Progenitor cell of endocrine pancreas (in vitro differentiated cells): Measurements from ENCODE around the gene PDSS2. TPM values are rescaled to one million over a fixed set of nuclear protein-coding genes. Genes with fewer than 3 reads are reported as not detected.

ENCODE experiments used
- DNase-seq: peaks from one replicate; pipeline ENCODE4 v3.0.0; 2021; ENCODE audit warnings: low spot score; ENCODE audit not compliant: unreplicated experiment
- H3K27ac Mint-ChIP-seq: 2 replicates; pipeline ENCODE4 v1.8.0; 2021; ENCODE audit warnings: mild to moderate bottlenecking, moderate library complexity, mixed read lengths
- H3K27me3 Mint-ChIP-seq: 2 replicates; pipeline ENCODE4 v1.8.0; 2021; ENCODE audit warnings: mixed read lengths
- H3K36me3 Mint-ChIP-seq: 2 replicates; pipeline ENCODE4 v1.8.0; 2022; ENCODE audit warnings: mixed read lengths; ENCODE audit not compliant: insufficient read depth
- H3K4me1 Mint-ChIP-seq: 2 replicates; pipeline ENCODE4 v1.8.0; 2021; ENCODE audit warnings: low read depth, mixed read lengths
- H3K4me3 Mint-ChIP-seq: 2 replicates; pipeline ENCODE4 v1.8.0; 2021; ENCODE audit warnings: low read depth, mild to moderate bottlenecking, moderate library complexity, mixed read lengths
- H3K9me3 Mint-ChIP-seq: 2 replicates; pipeline ENCODE4 v1.8.0; 2021; ENCODE audit warnings: low read depth, mixed read lengths
- total RNA-seq: library from RNA; stranded (reverse); gene quantifications from 2 replicates; pipeline ENCODE4 v1.2.1, GENCODE V29; 2021
- TF ChIP-seq, protein P1 (sequence below): fragments of 200-600 bp; sonication (generic); IDR thresholded peaks from one replicate; pipeline ENCODE4 v1.5.0; 2021; ENCODE audit warnings: antibody characterized with exemption, mild to moderate bottlenecking; ENCODE audit not compliant: unreplicated experiment

PDSS2 gene
- total RNA-seq, 1 donor from 2014 or later: 12.8 TPM

DNA sequence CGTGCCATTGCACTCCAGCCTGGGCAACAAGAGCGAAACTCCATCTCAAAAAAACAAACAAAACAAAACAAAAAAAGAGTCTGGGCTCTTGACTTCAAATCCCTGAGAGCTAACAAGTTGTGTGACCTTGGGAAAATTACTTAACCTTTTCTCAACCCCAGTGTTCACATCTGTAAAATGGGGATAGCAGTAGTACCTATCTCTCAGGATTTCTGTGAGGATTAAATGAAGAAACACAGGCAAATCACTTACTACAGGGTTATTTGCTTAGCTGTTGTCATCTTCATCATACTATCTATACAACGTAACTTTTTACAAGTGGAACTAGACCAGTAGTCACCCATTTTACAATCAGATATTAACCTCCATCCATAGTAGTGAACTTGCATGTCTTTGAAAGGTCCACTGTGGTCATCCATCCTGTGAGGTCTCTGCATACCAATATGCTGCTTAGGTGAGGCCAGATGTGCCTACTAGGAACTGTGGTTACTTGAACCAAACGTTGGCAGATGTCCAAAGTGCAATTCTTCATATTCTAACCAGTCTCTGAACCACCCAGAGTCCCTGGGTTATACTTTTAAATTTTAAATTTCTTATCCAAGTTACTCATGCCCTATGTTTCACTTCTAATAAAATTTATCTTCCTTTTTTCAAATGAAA, 215.2 kb downstream of the PDSS2 start:
- TF ChIP-seq, protein P1, sequence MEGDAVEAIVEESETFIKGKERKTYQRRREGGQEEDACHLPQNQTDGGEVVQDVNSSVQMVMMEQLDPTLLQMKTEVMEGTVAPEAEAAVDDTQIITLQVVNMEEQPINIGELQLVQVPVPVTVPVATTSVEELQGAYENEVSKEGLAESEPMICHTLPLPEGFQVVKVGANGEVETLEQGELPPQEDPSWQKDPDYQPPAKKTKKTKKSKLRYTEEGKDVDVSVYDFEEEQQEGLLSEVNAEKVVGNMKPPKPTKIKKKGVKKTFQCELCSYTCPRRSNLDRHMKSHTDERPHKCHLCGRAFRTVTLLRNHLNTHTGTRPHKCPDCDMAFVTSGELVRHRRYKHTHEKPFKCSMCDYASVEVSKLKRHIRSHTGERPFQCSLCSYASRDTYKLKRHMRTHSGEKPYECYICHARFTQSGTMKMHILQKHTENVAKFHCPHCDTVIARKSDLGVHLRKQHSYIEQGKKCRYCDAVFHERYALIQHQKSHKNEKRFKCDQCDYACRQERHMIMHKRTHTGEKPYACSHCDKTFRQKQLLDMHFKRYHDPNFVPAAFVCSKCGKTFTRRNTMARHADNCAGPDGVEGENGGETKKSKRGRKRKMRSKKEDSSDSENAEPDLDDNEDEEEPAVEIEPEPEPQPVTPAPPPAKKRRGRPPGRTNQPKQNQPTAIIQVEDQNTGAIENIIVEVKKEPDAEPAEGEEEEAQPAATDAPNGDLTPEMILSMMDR: no peak
- H3K36me3 Mint-ChIP-seq: peaks cover 3% of the 10 kb centered on the region
- H3K27me3 Mint-ChIP-seq: no peaks in the 10 kb centered on the region
- peaks cover 1% of the 10 kb centered on the region for H3K4me1 Mint-ChIP-seq
- no peak overlapping the region for H3K27ac Mint-ChIP-seq
- H3K4me3 Mint-ChIP-seq: no peak overlapping the region
- no peak for DNase-seq
- H3K9me3 Mint-ChIP-seq: no peaks in the 10 kb centered on the region

DNA sequence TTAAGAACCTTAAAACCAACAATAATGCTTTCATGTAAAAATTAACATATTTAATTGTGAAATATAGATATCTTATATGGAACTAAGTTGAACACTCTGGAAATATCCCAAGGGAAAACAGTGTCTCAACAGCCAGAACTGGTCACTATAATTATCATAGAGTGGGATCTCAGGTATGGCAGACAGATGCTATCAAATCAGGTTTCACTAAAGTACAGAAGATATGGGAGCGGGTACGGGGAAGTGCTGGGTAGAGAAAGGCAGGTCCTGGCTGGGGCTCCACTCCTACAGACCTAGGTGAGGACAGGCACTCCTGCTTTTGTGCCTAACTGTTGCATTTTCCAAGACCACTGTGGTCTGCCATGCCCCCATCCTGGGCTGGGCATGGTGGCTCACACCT, 215.9 kb downstream of the PDSS2 start:
- Mint-ChIP-seq H3K9me3 (no peaks in the 10 kb centered on the region), H3K27me3 (no peaks in the 10 kb centered on the region), H3K27ac (no peak overlapping the region), H3K4me1 (peaks cover 1% of the 10 kb centered on the region), H3K4me3 (no peak overlapping the region), H3K36me3 (peaks cover 3% of the 10 kb centered on the region)
- TF ChIP-seq, protein P1: no peak
- DNase-seq: no peak

DNA sequence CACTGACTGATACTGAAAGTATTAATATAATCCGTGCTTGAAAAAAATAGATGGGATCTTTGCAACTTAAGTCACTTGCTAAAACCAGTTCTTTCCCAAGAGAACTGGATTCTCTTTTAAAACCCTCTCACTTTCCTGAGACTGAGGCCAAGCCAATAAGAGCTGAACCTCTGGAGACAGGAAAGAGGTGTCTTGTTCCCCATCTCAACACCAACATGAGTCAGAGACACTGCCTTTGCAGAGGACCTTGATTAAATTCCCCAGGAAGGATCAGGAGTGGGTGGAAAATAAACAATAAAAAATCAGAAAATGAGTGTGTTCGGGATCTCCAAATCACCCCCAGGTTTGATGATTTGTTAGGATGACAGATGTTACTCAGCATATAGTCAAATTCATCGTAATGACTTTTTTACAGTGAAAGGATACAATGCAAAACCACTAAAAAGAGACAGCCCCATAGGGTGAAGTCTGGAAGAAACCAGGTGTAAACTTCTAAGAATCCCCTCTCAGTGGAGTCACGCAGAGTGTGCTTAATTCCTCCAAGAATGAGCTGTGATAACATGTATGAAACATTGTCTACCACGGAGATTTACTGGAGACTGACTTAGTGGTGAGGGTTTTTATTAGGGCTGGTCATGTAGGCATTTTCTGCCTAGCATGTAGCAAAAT, 221.2 kb downstream of the PDSS2 start:
- peaks cover 4% of the 10 kb centered on the region for H3K4me1 Mint-ChIP-seq
- no peak for DNase-seq
- no peaks in the 10 kb centered on the region for H3K27me3 Mint-ChIP-seq
- H3K4me3 Mint-ChIP-seq: no peak overlapping the region
- peaks cover 12% of the 10 kb centered on the region for H3K9me3 Mint-ChIP-seq
- peaks cover 16% of the 10 kb centered on the region for H3K36me3 Mint-ChIP-seq
- TF ChIP-seq, protein P1: no peak
- no peak overlapping the region for H3K27ac Mint-ChIP-seq

DNA sequence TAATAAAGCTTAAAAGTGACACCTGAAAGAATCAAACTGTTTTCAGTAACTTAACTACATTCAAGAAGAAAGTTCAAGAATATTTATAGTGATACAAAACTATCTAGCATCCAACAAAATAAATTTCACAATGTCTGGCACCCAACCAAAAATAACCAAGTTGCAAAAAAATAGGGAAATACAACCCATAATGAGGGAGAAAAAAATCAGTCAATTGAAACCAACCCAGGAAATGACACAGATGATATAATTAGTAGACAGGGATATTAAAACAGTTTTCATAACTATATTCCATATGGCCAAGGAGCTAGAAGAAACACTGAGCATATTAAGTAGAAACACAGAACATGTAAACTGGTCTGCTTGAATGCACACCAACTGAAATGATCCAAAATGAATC, 223.9 kb downstream of the PDSS2 start:
- Mint-ChIP-seq H3K9me3 (peaks cover 12% of the 10 kb centered on the region), H3K27ac (no peak overlapping the region), H3K4me3 (no peak overlapping the region), H3K36me3 (peaks cover 14% of the 10 kb centered on the region), H3K4me1 (peaks cover 8% of the 10 kb centered on the region), H3K27me3 (no peaks in the 10 kb centered on the region)
- TF ChIP-seq, protein P1: no peak
- no peak for DNase-seq

DNA sequence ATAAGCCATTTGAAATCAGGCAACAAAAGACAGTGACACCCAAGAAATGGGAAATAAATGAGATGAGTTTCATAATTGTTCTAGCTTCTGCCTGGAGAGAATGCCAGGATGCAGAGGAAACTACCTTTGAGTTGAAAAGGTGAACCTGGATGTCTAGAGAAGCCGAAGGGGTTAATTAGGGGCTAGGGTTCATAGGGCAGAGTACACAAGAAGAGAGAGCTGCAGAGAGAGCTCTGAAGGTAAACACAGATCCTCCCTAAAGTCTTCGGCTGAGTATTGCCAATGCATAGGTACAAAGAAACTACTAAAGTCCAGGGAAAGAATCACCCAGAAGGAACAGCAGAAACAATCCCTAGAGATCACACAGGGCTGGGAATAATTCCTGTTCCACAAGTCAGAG, 224.4 kb downstream of the PDSS2 start:
- TF ChIP-seq, protein P1: no peak
- no peaks in the 10 kb centered on the region for H3K27me3 Mint-ChIP-seq
- peaks cover 14% of the 10 kb centered on the region for H3K36me3 Mint-ChIP-seq
- H3K4me3 Mint-ChIP-seq: no peak overlapping the region
- H3K9me3 Mint-ChIP-seq: peaks cover 12% of the 10 kb centered on the region
- H3K4me1 Mint-ChIP-seq: peaks cover 12% of the 10 kb centered on the region
- H3K27ac Mint-ChIP-seq: peak overlapping the region; percentile 9
- no peak for DNase-seq
